Panc1 (cell line): ENCODE measurements around the gene ADARB2. TPM values are rescaled to one million over a fixed set of nuclear protein-coding genes. Genes with fewer than 3 reads are reported as not detected.

Experiments used
- ATAC-seq: fragments of 200-7000 bp; cut with Tn5 transposase; 2 replicates; pipeline ENCODE4 v1.9.1; 2020; ENCODE audit warnings: mild to moderate bottlenecking, moderate library complexity
- BruUV-seq: library from RNA; stranded (reverse); fragments of 400-500 nt; replicated peaks from 2 replicates; lab custom pipeline; 2021; lab: Mats Ljungman, UMichigan
- CTCF ChIA-PET: fragments of 300-600 bp; sonication (Branson Sonifier 250); formaldehyde crosslinking; loops from one replicate; lab custom pipeline; 2022; ENCODE audit warnings: antibody characterized with exemption; lab: Charles Lee
- POLR2A ChIA-PET: fragments of 300-600 bp; sonication (Branson Sonifier 250); formaldehyde crosslinking; loops from one replicate; lab custom pipeline; 2022; ENCODE audit warnings: antibody characterized with exemption; lab: Charles Lee
- DNase-seq: peaks from one replicate; pipeline ENCODE4 v3.0.0-alpha.2; 2010; ENCODE audit warnings: low read depth, low spot score
- H3K27ac ChIP-seq: 2 replicates; pipeline ENCODE4 v1.5.1; 2011; ENCODE audit warnings: mild to moderate bottlenecking, low read length, inconsistent platforms
- H3K27me3 ChIP-seq: fragments of 200-500 bp; sonication (Bioruptor generic); 2 replicates; pipeline ENCODE4 v1.6.0; 2014; ENCODE audit warnings: low read length, inconsistent platforms; ENCODE audit not compliant: control insufficient read depth, insufficient read depth
- H3K36me3 ChIP-seq: fragments of 200-500 bp; sonication (Bioruptor generic); 2 replicates; pipeline ENCODE4 v1.5.1; 2014; ENCODE audit warnings: inconsistent platforms, mild to moderate bottlenecking, low read length, moderate library complexity; ENCODE audit not compliant: control insufficient read depth, insufficient read depth
- H3K4me1 ChIP-seq: 2 replicates; pipeline ENCODE4 v1.5.1; 2011; ENCODE audit warnings: inconsistent platforms, mild to moderate bottlenecking, low read length, moderate library complexity; ENCODE audit not compliant: control insufficient read depth, insufficient read depth
- H3K4me3 ChIP-seq, 2 experiments: 2 replicates each; pipeline ENCODE4 v1.5.1; 2011 to 2012; ENCODE audit warnings: low read depth in 2 of 2, low read length in 2 of 2, mild to moderate bottlenecking in 2 of 2, inconsistent platforms in 1 of 2, moderate library complexity in 1 of 2
- H3K9me3 ChIP-seq: fragments of 200-500 bp; sonication (Bioruptor generic); 2 replicates; pipeline ENCODE4 v1.5.1; 2014; ENCODE audit warnings: low read depth, mild to moderate bottlenecking, inconsistent platforms, low read length, moderate library complexity; ENCODE audit not compliant: control insufficient read depth, insufficient read depth
- POLR2AphosphoS5 ChIP-seq: IDR thresholded peaks from 2 replicates; pipeline ENCODE4 v1.6.1; 2012; ENCODE audit warnings: mild to moderate bottlenecking, low read depth, low read length, moderate library complexity
- SIN3A ChIP-seq: IDR thresholded peaks from 2 replicates; pipeline ENCODE4 v1.6.1; 2012; ENCODE audit warnings: low read depth, mild to moderate bottlenecking, low read length, moderate library complexity, borderline replicate concordance; ENCODE audit not compliant: insufficient read depth
- TCF7L2 ChIP-seq: IDR thresholded peaks from 2 replicates; pipeline ENCODE4 v1.6.1; 2011; ENCODE audit warnings: mild to moderate bottlenecking, low read depth, low read length, inconsistent platforms
- in situ Hi-C: cut with HindIII; loops from 2 replicates; pipeline ENCODE4 v1.10.0; 2016; ENCODE audit warnings: low sequenced_read_pairs, low pct_unique_long_range_greater_than_20kb
- intact Hi-C: fragments of 100-400 bp; cut with micrococcal nuclease; formaldehyde crosslinking; loops from one replicate; pipeline ENCODE4 v1.10.0; 2022; ENCODE audit not compliant: unreplicated experiment
- total RNA-seq: library from RNA; stranded (reverse); gene quantifications from one replicate; pipeline ENCODE4 v1.2.1, GENCODE V29; 2021; ENCODE audit not compliant: unreplicated experiment
- TF ChIP-seq, protein P1 (sequence below): fragments of 450-650 bp; IDR thresholded peaks from 2 replicates; pipeline ENCODE4 v1.5.1; 2017; ENCODE audit warnings: mild to moderate bottlenecking
- TF ChIP-seq, protein P2 (sequence below), 2 experiments: IDR thresholded peaks; 2 replicates each; pipeline ENCODE4 v1.6.1; 2011 to 2012; ENCODE audit warnings: low read depth in 2 of 2, control low read depth in 1 of 2, low read length in 1 of 2, mild to moderate bottlenecking in 1 of 2, moderate library complexity in 1 of 2; ENCODE audit not compliant: insufficient read depth in 1 of 2

ADARB2 gene
- total RNA-seq, 1 experiment from 2014 or later, result 0.31 TPM

DNA sequence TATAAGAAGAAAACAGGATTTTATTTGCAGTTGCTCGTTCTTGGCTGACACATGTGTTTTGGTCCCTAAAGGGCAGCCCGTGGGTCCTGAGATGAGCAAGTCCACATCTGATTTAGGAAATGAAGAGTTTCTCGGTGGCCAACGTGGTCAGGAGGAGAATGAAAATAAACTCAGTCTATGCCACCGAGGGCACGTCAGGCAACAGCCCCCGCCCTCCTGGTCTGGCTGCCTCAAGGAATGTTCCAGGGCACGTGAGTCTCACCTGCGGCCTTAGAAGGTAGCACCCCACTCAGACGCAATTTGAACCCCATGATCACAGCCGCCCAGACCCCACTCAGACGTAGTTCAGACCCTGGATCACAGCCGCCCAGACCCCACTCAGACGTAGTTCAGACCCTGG, 197.2 kb downstream of the ADARB2 start:
- BruUV-seq, result no TSS peak
- TF ChIP-seq TCF7L2 (no peak), SIN3A (no peak), POLR2AphosphoS5 (no peak)
- TF ChIP-seq, protein P1, sequence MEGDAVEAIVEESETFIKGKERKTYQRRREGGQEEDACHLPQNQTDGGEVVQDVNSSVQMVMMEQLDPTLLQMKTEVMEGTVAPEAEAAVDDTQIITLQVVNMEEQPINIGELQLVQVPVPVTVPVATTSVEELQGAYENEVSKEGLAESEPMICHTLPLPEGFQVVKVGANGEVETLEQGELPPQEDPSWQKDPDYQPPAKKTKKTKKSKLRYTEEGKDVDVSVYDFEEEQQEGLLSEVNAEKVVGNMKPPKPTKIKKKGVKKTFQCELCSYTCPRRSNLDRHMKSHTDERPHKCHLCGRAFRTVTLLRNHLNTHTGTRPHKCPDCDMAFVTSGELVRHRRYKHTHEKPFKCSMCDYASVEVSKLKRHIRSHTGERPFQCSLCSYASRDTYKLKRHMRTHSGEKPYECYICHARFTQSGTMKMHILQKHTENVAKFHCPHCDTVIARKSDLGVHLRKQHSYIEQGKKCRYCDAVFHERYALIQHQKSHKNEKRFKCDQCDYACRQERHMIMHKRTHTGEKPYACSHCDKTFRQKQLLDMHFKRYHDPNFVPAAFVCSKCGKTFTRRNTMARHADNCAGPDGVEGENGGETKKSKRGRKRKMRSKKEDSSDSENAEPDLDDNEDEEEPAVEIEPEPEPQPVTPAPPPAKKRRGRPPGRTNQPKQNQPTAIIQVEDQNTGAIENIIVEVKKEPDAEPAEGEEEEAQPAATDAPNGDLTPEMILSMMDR, result no peak
- TF ChIP-seq, protein P2, sequence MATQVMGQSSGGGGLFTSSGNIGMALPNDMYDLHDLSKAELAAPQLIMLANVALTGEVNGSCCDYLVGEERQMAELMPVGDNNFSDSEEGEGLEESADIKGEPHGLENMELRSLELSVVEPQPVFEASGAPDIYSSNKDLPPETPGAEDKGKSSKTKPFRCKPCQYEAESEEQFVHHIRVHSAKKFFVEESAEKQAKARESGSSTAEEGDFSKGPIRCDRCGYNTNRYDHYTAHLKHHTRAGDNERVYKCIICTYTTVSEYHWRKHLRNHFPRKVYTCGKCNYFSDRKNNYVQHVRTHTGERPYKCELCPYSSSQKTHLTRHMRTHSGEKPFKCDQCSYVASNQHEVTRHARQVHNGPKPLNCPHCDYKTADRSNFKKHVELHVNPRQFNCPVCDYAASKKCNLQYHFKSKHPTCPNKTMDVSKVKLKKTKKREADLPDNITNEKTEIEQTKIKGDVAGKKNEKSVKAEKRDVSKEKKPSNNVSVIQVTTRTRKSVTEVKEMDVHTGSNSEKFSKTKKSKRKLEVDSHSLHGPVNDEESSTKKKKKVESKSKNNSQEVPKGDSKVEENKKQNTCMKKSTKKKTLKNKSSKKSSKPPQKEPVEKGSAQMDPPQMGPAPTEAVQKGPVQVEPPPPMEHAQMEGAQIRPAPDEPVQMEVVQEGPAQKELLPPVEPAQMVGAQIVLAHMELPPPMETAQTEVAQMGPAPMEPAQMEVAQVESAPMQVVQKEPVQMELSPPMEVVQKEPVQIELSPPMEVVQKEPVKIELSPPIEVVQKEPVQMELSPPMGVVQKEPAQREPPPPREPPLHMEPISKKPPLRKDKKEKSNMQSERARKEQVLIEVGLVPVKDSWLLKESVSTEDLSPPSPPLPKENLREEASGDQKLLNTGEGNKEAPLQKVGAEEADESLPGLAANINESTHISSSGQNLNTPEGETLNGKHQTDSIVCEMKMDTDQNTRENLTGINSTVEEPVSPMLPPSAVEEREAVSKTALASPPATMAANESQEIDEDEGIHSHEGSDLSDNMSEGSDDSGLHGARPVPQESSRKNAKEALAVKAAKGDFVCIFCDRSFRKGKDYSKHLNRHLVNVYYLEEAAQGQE (IDR thresholded peaks at IDR 0.05; ENCODE audit: insufficient read depth in 1 of 2, low read depth in 2 of 2, low read length in 1 of 2), result no peak
- Histone ChIP-seq H3K27me3 (no peaks in the 10 kb centered on the region; the same call in 1 of the 2 replicates), H3K27ac (no peak overlapping the region), H3K4me3 (no peak overlapping the region), H3K4me1 (no peaks in the 10 kb centered on the region), H3K9me3 (no peaks in the 10 kb centered on the region), H3K36me3 (no peaks in the 10 kb centered on the region)
- ChIA-PET CTCF (no interaction called here), POLR2A (no interaction called here)
- no peak for ATAC-seq
- no peak for DNase-seq
- intact Hi-C loops (no loop called here), in situ Hi-C loops (no loop called here)

DNA sequence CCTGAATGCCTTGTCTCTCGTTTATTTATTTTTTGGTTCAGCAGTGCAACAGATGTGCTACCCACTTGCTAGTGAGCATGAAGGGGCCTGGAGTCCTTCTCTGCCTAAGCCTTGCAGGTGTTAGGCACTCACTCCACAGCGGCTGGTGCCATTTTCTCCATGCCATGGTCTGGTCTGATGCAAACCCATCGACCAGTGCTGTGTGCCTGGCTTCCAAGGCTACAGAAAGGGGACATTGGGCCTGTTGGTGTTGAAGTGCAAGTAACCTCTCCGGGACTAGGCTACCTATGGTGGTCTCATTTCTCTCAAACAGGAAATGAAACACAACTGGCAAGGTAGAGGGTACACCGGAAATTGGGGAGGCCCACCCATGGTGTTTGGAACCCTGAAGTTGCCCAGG, 198.1 kb downstream of the ADARB2 start:
- intact Hi-C loops, result no loop called here
- no TSS peak for BruUV-seq
- H3K27me3 ChIP-seq, result no peaks in the 10 kb centered on the region

More for the DNA sequence above, 198.1 kb downstream of the ADARB2 start:
- no peak for ATAC-seq
- no peak for DNase-seq
- in situ Hi-C loops, result no loop called here
- no peaks in the 10 kb centered on the region for H3K36me3 ChIP-seq
- H3K4me1 ChIP-seq, result no peaks in the 10 kb centered on the region
- TF ChIP-seq TCF7L2 (no peak), POLR2AphosphoS5 (no peak), SIN3A (no peak)
- TF ChIP-seq, protein P2 (IDR thresholded peaks at IDR 0.05; ENCODE audit: insufficient read depth in 1 of 2, low read depth in 2 of 2, low read length in 1 of 2), result no peak
- TF ChIP-seq, protein P1, result no peak
- H3K9me3 ChIP-seq, result no peaks in the 10 kb centered on the region
- no peak overlapping the region for H3K27ac ChIP-seq
- ChIA-PET CTCF (no interaction called here), POLR2A (no interaction called here)
- no peak overlapping the region for H3K4me3 ChIP-seq
